Suprapubic skin (tissue), 4 donors: ENCODE results near the gene NRAS.

ENCODE experiments used
- POLR2A ChIP-seq, 2 donors: fragments of 450-650 bp; IDR thresholded peaks; one replicate each; pipeline ENCODE4 v1.6.1; 2017; ENCODE audit warnings: antibody characterized with exemption in 2 of 2, mild to moderate bottlenecking in 2 of 2, moderate library complexity in 2 of 2
- POLR2AphosphoS5 ChIP-seq, 3 donors: sonication (generic); formaldehyde crosslinking; IDR thresholded peaks; one replicate each; pipeline ENCODE4 v1.6.1; 2017; ENCODE audit warnings: antibody characterized with exemption in 3 of 3
- TF ChIP-seq, protein P1 (sequence below), 2 donors: fragments of 200-600 bp in 1 of 2; fragments of 450-650 bp in 1 of 2; sonication (generic) in 1 of 2; IDR thresholded peaks; one replicate each; pipeline ENCODE4 v1.5.1; 2016 to 2019; ENCODE audit warnings: antibody characterized with exemption in 2 of 2, mild to moderate bottlenecking in 1 of 2, moderate library complexity in 1 of 2

DNA sequence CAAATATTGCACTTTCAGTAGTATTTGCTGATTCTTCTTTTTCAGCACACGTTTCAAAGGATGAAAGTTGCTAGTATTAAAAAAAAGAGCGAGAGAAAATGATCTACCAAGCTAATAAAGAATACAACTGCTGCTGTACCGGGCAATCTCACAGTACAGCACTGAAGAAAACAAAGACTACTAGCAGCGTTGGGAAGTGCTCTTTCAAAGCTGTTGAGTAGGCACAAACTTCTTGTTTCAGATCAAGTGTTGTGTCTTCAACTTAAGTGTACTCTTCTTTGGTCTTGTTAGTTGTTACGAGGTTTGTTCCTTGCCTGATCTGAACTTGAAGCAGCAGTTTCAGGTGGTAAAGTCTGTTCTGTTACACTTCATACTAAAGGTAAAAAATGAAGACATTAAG lies 33.3 kb upstream of the NRAS start:
- TF ChIP-seq POLR2A (IDR thresholded peaks at IDR 0.05) (no peak), POLR2AphosphoS5 (IDR thresholded peaks at IDR 0.05) (no peak)
- TF ChIP-seq, protein P1, sequence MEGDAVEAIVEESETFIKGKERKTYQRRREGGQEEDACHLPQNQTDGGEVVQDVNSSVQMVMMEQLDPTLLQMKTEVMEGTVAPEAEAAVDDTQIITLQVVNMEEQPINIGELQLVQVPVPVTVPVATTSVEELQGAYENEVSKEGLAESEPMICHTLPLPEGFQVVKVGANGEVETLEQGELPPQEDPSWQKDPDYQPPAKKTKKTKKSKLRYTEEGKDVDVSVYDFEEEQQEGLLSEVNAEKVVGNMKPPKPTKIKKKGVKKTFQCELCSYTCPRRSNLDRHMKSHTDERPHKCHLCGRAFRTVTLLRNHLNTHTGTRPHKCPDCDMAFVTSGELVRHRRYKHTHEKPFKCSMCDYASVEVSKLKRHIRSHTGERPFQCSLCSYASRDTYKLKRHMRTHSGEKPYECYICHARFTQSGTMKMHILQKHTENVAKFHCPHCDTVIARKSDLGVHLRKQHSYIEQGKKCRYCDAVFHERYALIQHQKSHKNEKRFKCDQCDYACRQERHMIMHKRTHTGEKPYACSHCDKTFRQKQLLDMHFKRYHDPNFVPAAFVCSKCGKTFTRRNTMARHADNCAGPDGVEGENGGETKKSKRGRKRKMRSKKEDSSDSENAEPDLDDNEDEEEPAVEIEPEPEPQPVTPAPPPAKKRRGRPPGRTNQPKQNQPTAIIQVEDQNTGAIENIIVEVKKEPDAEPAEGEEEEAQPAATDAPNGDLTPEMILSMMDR (IDR thresholded peaks at IDR 0.05): no peak
